MM.1S (cell line): ENCODE measurements around the gene ATP6V0B.

Source experiments
- DNase-seq: peaks from one replicate; pipeline ENCODE4 v3.0.0-alpha.2; 2015
- H2AFZ ChIP-seq: fragments of 300-600 bp; sonication (generic); 2 replicates; pipeline ENCODE4 v1.6.0; 2016; ENCODE audit warnings: antibody characterized with exemption, low read length
- H3F3A ChIP-seq: fragments of 300-600 bp; sonication (generic); 2 replicates; pipeline ENCODE4 v1.6.1; 2016; ENCODE audit warnings: mild to moderate bottlenecking, antibody characterized with exemption, low read length, moderate library complexity, mixed read lengths; ENCODE audit not compliant: insufficient read depth
- H3K27ac ChIP-seq: fragments of 300-600 bp; sonication (generic); 2 replicates; pipeline ENCODE4 v1.5.1; 2016; ENCODE audit warnings: mild to moderate bottlenecking, low read length
- H3K27me3 ChIP-seq: fragments of 300-600 bp; sonication (generic); replicated peaks from 2 replicates; pipeline ENCODE4 v1.6.0; 2016; ENCODE audit warnings: low read length; ENCODE audit not compliant: insufficient read depth
- H3K36me3 ChIP-seq: fragments of 300-600 bp; sonication (generic); replicated peaks from 2 replicates; pipeline ENCODE4 v1.6.1; 2016; ENCODE audit warnings: mild to moderate bottlenecking, low read length, mixed read lengths; ENCODE audit not compliant: insufficient read depth
- H3K4me1 ChIP-seq: fragments of 300-600 bp; sonication (generic); 2 replicates; pipeline ENCODE4 v1.6.1; 2016; ENCODE audit warnings: low read length, mixed read lengths
- H3K4me2 ChIP-seq: fragments of 300-600 bp; sonication (generic); 2 replicates; pipeline ENCODE4 v1.6.0; 2016; ENCODE audit warnings: low read depth, low read length
- H3K4me3 ChIP-seq: fragments of 300-600 bp; sonication (generic); 2 replicates; pipeline ENCODE4 v1.5.1; 2016; ENCODE audit warnings: low read length, mixed read lengths
- H3K79me2 ChIP-seq: fragments of 300-600 bp; sonication (generic); 2 replicates; pipeline ENCODE4 v1.6.1; 2016; ENCODE audit warnings: mixed run types, low read length, mixed read lengths
- H3K9ac ChIP-seq: fragments of 300-600 bp; sonication (generic); 2 replicates; pipeline ENCODE4 v1.6.1; 2016; ENCODE audit warnings: low read length, mixed read lengths
- H3K9me2 ChIP-seq: fragments of 300-600 bp; sonication (generic); replicated peaks from 2 replicates; pipeline ENCODE4 v1.6.1; 2016; ENCODE audit warnings: mild to moderate bottlenecking, low read length, mixed read lengths; ENCODE audit not compliant: insufficient read depth
- H3K9me3 ChIP-seq: fragments of 300-600 bp; sonication (generic); replicated peaks from 2 replicates; pipeline ENCODE4 v1.6.1; 2016; ENCODE audit warnings: mild to moderate bottlenecking, low read length, mixed read lengths; ENCODE audit not compliant: insufficient read depth
- H4K20me1 ChIP-seq: fragments of 300-600 bp; sonication (generic); 2 replicates; pipeline ENCODE4 v1.6.1; 2016; ENCODE audit warnings: mild to moderate bottlenecking, low read length, moderate library complexity, mixed read lengths; ENCODE audit not compliant: insufficient read depth
- EZH2 ChIP-seq: fragments of 300-600 bp; sonication (generic); optimal IDR thresholded peaks from 2 replicates; pipeline ENCODE3; 2017; ENCODE audit warnings: low read depth, mild to moderate bottlenecking, antibody characterized with exemption, low read length, mixed read lengths
- EZH2phosphoT487 ChIP-seq: fragments of 300-600 bp; sonication (generic); IDR thresholded peaks from 2 replicates; pipeline ENCODE4 v1.6.1; 2018; ENCODE audit warnings: antibody characterized with exemption, low read length
- TF ChIP-seq, protein P1 (sequence below): fragments of 300-600 bp; sonication (generic); IDR thresholded peaks from 2 replicates; pipeline ENCODE4 v1.5.1; 2016; ENCODE audit warnings: antibody characterized with exemption, low read length, mixed read lengths

Gene ATP6V0B

DNA sequence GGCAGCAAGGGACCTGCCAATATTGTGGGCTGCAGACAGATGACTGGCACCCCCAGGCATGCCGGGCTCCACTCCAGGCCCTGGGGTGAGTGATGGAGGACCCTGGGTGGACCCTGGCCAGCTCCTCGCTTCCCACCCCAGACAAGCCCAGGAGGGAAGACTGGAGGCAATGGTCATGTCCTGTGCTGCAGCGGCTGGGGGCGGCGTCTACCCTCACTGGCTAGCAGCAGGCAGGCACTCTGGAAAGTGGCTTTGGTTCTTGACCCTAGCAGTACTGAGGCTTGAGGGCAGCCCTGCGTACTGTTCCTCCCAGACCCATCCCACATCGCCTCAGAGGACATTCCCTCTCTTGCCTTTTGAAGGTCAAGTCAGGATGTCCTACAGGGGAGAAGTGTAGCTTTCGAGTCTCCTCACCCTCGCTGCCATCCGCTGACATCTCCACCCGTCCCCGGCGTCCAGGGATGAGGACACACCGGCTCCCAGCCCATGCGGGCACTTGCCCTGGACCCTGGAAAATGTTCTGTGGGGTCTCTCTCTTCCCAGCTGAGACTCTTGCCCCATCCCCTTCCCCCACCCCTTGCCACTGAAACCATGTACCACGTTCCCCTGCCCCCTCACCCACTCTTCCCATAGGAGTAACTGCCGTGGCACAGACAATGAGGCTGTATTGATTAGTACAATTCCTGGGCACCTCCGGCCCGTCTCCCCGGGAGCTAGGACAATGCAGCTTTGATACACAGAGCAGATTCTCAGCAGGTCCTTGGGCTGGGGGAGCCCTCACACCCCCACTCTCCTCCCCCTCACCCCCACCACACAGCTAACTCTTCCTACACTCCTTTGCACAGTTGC lies 41.5 kb downstream of the ATP6V0B start:
- TF ChIP-seq EZH2, result no peak

DNA sequence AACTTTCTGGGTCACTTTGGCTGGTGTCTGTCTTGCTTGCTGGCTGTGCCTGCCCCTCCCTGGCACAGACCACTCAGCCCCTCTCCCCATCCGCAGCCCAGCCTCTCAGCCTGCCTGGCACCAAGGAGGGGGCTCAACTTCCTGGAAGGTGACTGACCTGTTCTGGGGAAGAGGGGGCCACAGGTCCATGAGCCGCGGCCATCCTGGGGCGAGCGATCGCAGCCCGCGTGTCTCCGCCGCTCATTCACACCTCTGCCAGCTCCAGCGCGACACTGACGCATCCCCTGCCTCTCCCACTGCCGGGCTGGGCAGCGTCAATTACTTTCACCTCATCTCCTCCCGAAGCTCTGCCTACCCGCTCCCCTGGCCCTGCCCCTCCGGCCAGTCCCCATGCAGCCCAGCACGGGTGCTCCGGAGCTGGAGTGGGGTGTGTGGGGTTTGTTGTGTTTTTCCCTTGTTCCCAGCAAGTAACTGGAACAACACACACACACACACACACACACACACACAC lies 42.2 kb downstream of the ATP6V0B start:
- Histone ChIP-seq H2AFZ (no peak overlapping the region), H3K4me3 (no peak overlapping the region), H3K9me2 (no peaks in the 10 kb centered on the region), H3K9me3 (no peaks in the 10 kb centered on the region), H3K4me1 (no peaks in the 10 kb centered on the region), H3K36me3 (no peaks in the 10 kb centered on the region), H3K4me2 (no peak overlapping the region), H4K20me1 (no peaks in the 10 kb centered on the region), H3K9ac (no peak overlapping the region), H3K27me3 (no peaks in the 10 kb centered on the region), H3F3A (no peaks in the 10 kb centered on the region), H3K79me2 (no peaks in the 10 kb centered on the region), H3K27ac (no peak overlapping the region)
- TF ChIP-seq EZH2phosphoT487 (no peak), EZH2 (no peak)
- TF ChIP-seq, protein P1, sequence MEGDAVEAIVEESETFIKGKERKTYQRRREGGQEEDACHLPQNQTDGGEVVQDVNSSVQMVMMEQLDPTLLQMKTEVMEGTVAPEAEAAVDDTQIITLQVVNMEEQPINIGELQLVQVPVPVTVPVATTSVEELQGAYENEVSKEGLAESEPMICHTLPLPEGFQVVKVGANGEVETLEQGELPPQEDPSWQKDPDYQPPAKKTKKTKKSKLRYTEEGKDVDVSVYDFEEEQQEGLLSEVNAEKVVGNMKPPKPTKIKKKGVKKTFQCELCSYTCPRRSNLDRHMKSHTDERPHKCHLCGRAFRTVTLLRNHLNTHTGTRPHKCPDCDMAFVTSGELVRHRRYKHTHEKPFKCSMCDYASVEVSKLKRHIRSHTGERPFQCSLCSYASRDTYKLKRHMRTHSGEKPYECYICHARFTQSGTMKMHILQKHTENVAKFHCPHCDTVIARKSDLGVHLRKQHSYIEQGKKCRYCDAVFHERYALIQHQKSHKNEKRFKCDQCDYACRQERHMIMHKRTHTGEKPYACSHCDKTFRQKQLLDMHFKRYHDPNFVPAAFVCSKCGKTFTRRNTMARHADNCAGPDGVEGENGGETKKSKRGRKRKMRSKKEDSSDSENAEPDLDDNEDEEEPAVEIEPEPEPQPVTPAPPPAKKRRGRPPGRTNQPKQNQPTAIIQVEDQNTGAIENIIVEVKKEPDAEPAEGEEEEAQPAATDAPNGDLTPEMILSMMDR, result no peak
- DNase-seq, result no peak

More for the DNA sequence above, 41.5 kb downstream of the ATP6V0B start:
- no peaks in the 10 kb centered on the region for H3K9me2 ChIP-seq
- no peaks in the 10 kb centered on the region for H3K9me3 ChIP-seq
- no peak overlapping the region for H3K27ac ChIP-seq
- H3K4me2 ChIP-seq, result no peak overlapping the region
- H3K9ac ChIP-seq, result no peak overlapping the region
- H3K79me2 ChIP-seq, result no peaks in the 10 kb centered on the region
- H3K27me3 ChIP-seq, result no peaks in the 10 kb centered on the region
- no peaks in the 10 kb centered on the region for H3K36me3 ChIP-seq
- H4K20me1 ChIP-seq, result no peaks in the 10 kb centered on the region
- DNase-seq, result no peak
- no peaks in the 10 kb centered on the region for H3K4me1 ChIP-seq
- no peaks in the 10 kb centered on the region for H3F3A ChIP-seq
- no peak overlapping the region for H2AFZ ChIP-seq
- no peak overlapping the region for H3K4me3 ChIP-seq

DNA sequence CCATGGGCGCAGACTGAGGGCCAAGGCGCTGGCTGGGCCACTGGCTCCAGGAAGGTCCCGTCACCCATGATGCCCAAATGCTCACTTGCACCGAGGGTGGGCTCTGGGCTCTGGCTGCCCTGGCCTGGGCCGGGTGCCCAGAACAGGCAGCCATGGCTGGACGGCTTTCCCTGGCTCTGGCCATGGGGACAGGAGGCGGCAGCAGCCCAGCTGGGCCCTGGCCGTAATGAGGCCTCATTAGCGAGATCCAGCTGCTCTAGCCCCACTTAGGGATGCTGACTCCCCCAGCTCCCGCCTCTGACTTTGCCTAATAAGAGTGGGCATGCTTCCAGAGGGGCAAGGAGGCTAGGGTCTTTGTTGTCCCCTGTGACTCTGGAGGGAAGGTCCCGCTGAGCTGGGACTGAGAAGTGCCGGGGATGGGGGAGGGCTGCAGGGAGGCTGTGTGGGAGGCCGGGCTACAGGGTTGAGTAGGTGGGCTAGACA lies 44.7 kb downstream of the ATP6V0B start:
- no peaks in the 10 kb centered on the region for H3F3A ChIP-seq
- no peaks in the 10 kb centered on the region for H3K79me2 ChIP-seq
- H2AFZ ChIP-seq, result no peak overlapping the region
- H3K4me1 ChIP-seq, result no peaks in the 10 kb centered on the region
- H3K9me2 ChIP-seq, result no peaks in the 10 kb centered on the region
- H4K20me1 ChIP-seq, result no peaks in the 10 kb centered on the region
- no peak overlapping the region for H3K27ac ChIP-seq
- H3K27me3 ChIP-seq, result no peaks in the 10 kb centered on the region
- H3K4me2 ChIP-seq, result no peak overlapping the region
- no peak overlapping the region for H3K9ac ChIP-seq
- no peaks in the 10 kb centered on the region for H3K9me3 ChIP-seq
- H3K36me3 ChIP-seq, result no peaks in the 10 kb centered on the region
- H3K4me3 ChIP-seq, result no peak overlapping the region
- no peak for DNase-seq
- TF ChIP-seq EZH2phosphoT487 (no peak), EZH2 (no peak)
- TF ChIP-seq, protein P1, result no peak

DNA sequence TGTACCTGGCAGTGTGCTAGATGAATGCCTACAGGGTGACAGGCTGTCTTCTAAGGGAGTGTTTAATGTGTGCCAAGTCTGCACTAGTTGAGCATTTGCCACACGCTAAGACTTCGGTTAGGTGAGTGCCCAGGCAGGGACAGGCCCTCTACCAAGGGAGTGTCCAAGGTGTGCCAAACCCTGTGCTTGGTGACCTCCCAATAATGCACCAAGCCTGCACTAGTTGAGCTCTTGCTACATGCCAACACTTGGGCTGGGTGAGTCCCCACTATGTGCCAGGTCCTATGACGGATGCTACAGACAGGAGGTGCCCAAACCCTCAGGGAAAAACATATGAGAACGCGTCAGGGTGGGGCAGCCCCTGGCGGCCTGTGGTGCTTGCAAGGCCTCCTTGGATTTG lies 45.7 kb downstream of the ATP6V0B start:
- TF ChIP-seq EZH2 (no peak), EZH2phosphoT487 (no peak)
- TF ChIP-seq, protein P1, result no peak
- no peaks in the 10 kb centered on the region for H3F3A ChIP-seq
- H3K36me3 ChIP-seq, result no peaks in the 10 kb centered on the region

More for the DNA sequence above, 45.7 kb downstream of the ATP6V0B start:
- Histone ChIP-seq H3K4me3 (no peak overlapping the region), H3K9ac (no peak overlapping the region), H3K9me2 (no peaks in the 10 kb centered on the region), H4K20me1 (no peaks in the 10 kb centered on the region), H3K4me1 (no peaks in the 10 kb centered on the region), H3K4me2 (no peak overlapping the region), H3K79me2 (no peaks in the 10 kb centered on the region), H2AFZ (no peak overlapping the region), H3K27me3 (no peaks in the 10 kb centered on the region), H3K27ac (no peak overlapping the region), H3K9me3 (no peaks in the 10 kb centered on the region)
- no peak for DNase-seq
